ENCODE measurements around the gene KANSL2.
A peak's percentile ranks its signal among the peaks of the same experiment; 100 is the strongest.
"Not testable (repeated sequence)": the region's sequence is repeated elsewhere in the genome, so short reads cannot be mapped to it uniquely, and the experiment has no call there.

KANSL2 gene

GRCh38 chr12:48682927-48683326 is 889 bp upstream of the KANSL2 start:
- no peak for DNase-seq

- DNase-seq = not testable (repeated sequence)
Observed at GRCh38 chr12:48682533-48682905, 481 bp upstream of the KANSL2 start.

DNA sequence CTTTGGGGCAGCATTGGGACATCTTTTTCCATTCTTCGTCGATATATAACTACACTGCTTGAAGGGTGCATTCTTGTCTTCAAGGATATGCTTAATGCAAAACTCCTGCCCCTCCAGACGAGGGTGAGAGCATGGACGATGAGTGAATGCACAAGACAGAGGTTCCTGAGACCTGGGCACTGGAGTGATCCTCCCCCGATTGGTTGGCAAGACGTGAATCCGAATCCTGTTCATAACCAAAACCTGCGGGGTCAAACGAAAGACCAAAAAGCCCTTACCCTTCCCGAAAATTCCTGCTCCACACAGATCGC is 684 bp downstream of the KANSL2 start:
- no peak for DNase-seq

- DNase-seq = no peak
Observed at GRCh38 chr12:48680861-48681260, 1.2 kb downstream of the KANSL2 start.

DNA sequence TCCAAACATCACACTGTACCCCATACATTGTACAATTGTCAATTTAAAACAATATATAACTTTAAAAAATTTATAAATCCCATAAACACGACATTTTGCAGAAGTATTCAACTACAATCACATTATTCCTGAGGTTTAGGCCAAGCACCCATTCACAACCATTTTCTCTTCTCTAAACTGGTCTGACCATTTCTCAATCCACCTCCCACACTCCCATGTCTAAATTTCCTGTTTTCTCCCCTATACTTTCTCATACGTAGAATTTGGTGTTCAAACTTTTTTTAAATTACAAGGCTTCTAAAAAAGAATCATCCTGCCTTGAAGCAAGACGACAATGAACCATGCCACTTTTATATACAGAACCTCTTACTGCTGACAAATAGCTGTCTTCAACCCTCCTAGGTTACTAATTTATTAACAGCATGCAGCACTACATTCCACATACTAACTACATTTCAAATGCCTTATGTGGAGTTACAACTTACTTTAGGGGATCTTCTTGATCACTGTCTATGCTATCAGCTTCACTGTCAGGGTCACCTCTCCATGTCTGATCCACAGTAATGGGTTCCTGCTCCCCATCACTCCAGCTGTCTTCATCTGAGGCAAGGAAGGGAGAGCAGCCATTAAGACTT is 3.4 kb downstream of the KANSL2 start:
- no peak for DNase-seq

- no peak for DNase-seq
Observed at GRCh38 chr12:48671231-48671856, 10.7 kb downstream of the KANSL2 start.

GRCh38 chr12:48668996-48669395 is 13.0 kb downstream of the KANSL2 start:
- no peak for DNase-seq

DNA sequence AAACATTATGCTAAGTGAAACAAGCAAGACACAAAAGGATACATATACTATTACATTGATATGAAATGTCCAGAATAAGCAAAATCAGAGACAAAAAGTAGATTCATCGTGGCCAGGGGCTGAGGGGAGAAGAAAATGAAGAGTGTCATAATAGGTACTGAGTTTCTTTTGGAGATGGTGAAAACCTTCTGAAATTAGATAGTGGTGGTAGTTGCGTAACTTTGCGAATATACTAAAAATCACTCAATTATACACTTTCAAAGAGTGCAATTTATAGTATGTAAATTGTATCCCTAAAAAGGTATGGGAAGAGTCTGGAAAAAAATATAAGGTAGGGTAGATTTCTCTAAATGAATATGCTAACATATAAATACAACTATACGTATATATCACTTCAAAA is 22.2 kb downstream of the KANSL2 start:
- no peak for DNase-seq

- no peak for DNase-seq
Observed at GRCh38 chr12:48651681-48652080, 30.4 kb downstream of the KANSL2 start.

DNA sequence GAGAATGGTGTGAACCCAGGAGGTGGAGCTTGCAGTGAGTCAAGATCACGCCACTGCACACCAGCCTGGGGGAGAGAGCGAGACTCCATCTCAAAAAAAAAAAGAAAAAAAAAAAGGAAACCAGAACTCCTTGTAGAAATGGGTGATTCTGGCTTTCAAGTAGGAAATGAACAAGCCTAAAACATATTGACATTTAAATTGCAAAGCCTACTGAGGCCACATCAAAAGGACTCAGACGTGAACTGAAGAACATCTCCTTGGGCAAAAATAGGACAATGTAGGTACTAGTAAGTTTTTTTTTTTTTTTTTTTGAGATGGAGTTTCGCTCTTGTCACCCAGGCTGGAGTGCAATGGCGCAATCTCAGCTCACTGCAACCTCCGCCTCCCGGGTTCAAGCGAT is 36.7 kb downstream of the KANSL2 start:
- DNase-seq = not testable (repeated sequence)

DNA sequence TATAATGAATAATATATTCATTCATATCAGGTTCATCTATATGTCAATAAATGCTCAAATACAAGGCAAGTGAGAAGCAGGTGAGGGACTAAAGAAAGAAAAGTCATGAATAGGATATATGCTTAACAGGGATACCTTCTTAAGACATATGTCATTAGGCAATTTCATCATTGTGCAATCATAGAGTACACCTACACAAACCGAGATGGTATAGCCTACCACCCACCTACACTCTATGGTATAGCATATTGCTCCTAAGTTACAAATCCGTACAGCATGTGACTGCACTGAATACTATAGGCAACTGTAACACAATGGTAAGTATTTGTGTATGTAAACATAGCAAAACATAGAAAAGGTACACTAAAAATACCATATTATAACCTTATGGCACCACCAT is 39.0 kb downstream of the KANSL2 start:
- DNase-seq = no peak

GRCh38 chr12:48641752-48642555 is 40.1 kb downstream of the KANSL2 start:
- DNase-seq = not testable (repeated sequence)

DNA sequence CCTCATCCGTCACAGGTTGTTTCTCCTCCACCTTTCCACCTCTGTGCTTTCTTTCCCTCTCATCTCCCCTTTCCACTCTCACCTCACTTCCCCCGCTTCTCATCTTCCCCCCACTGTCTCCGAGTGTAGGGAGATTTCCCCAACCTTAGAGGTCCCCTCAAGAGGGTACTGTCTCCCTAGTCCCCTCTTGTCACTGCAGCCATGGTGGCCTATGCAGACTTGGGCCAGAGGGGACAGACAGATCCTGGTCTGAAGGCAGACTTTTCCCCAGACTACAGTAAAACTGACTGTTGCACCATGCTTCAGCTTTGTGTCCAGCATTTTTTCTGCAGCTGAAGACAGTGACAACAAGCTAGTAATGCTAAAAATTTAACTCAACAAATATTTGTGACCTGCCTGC is 41.2 kb downstream of the KANSL2 start:
- DNase-seq = no peak

DNA sequence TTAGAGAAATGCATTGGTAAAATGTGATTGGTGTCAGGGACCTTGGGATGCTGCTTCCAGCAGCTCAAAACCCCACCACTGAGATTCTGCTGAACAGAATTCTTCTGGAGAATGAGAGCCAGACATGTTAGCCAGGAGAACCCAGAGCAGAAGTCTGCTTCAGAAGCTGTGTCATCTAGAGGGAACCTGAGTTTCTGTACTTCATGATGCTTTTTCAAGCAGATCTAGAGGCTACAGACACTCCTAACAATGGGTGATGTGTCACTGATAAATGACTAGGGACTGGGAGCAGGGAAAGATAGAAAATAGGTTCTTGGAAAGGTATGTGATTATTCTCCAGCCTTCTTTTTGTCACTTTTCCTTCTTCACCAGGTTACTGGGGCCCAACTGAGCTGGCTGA is 41.6 kb downstream of the KANSL2 start:
- no peak for DNase-seq

DNA sequence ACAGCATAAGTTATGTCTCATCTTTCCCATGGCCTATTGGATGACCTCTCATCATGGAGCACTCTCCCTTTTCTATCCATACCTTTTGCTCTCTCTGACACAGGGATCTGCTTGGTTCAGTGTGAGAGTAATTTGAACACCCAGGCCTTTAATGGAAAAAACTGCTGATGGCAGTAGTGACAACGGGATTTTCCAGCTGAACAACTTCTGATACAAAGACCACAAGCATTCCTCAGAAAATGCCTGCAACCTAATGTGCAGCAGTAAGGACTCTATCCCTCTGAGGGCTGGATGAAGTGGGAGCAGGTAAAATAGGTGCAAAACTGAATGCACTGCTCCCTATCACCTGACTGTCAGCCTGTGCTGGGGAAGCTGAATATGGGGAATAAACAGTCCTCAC is 51.0 kb downstream of the KANSL2 start:
- no peak for DNase-seq

GRCh38 chr12:48630346-48630745 is 51.7 kb downstream of the KANSL2 start:
- no peak for DNase-seq

GRCh38 chr12:48629541-48629940 is 52.5 kb downstream of the KANSL2 start:
- no peak for DNase-seq

DNA sequence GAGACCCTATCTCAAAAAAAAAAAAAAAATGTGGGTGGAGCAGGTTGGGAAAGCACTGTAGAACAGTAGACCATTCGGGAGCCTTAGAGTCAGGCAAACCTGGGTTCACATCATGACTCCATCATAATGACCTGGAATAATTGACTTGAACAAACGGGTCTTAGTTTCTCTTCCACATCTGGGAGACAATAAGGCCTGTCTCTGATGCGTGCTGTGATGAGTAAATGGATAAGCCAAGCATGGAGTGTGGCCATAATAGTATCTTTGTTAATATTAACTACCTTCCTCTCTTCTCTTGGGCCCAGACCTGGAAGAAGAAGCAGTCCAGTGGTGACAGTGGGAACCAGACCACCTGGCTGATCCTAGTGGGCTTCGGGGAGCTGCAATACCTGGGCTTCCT is 54.5 kb downstream of the KANSL2 start:
- no peak for DNase-seq

GRCh38 chr12:48622997-48623396 is 59.0 kb downstream of the KANSL2 start:
- DNase-seq = not testable (repeated sequence)

DNA sequence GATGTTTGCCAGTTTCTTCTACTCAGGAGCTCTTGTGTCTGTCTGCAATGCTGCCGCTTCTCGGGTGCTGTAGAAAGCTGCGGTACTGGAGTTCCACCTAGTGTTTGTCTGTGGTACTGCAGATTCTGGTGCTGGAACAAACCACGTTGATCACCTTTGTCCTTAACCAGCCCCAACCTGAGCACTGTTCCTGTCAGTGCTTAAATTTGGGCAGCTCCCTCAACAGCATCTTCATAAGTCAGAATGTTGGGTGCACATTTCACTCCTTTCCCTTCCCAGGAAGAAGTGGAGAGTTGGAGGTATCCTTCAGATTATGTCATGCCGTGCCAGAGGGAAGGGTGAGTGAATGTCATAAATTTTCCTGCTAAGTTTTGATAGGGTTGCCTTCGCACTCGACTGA is 63.5 kb downstream of the KANSL2 start:
- DNase-seq = peak; percentile 54

GRCh38 chr12:48615681-48616080 is 66.4 kb downstream of the KANSL2 start:
- no peak for DNase-seq

DNA sequence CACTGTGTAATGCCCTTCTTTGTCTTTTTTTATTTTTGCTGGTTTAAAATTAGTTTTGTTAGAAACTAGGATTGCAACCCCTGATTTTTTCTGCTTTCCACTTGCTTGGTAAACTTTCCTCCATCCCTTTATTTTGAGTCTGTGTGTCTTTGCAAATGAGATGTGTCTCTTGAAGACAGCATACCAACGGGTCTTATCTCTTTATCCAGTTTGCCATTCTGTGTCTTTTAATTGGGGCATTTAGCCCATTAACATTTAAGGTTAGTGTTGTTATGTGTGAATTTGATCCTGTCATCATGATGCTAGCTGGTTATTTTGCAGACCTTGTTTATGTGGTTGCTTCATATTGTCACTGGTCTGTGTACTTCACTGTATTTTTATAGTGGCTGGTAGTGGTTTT is 68.7 kb downstream of the KANSL2 start:
- DNase-seq = no peak
